DOHH2 (cell line): Measurements from ENCODE around the gene RBM47.

Experiments
- H3F3A ChIP-seq: fragments of 200-600 bp; sonication (generic), shearing (Covaris generic); 2 replicates; pipeline ENCODE4 v1.6.0; 2016; ENCODE audit warnings: antibody characterized with exemption, mild to moderate bottlenecking; ENCODE audit not compliant: control insufficient read depth, insufficient read depth
- H3K27ac ChIP-seq: fragments of 200-600 bp; sonication (generic); 2 replicates; pipeline ENCODE4 v1.5.1; 2014; ENCODE audit warnings: low read depth, mild to moderate bottlenecking, low read length, moderate library complexity
- H3K27me3 ChIP-seq: fragments of 200-600 bp; sonication (generic); 2 replicates; pipeline ENCODE4 v1.6.1; 2014; ENCODE audit warnings: mild to moderate bottlenecking, low read length, mixed read lengths; ENCODE audit not compliant: control insufficient read depth
- H3K36me3 ChIP-seq: fragments of 200-600 bp; sonication (generic); 2 replicates; pipeline ENCODE4 v1.6.1; 2014; ENCODE audit warnings: mild to moderate bottlenecking, low read length, moderate library complexity, mixed read lengths; ENCODE audit not compliant: control insufficient read depth
- H3K4me1 ChIP-seq: fragments of 200-600 bp; sonication (generic); 2 replicates; pipeline ENCODE4 v1.6.1; 2014; ENCODE audit warnings: mild to moderate bottlenecking, low read length, mixed read lengths; ENCODE audit not compliant: control insufficient read depth
- H3K4me2 ChIP-seq: fragments of 200-600 bp; sonication (generic); 2 replicates; pipeline ENCODE4 v1.6.0; 2014; ENCODE audit warnings: mild to moderate bottlenecking, low read length, moderate library complexity
- H3K4me3 ChIP-seq: fragments of 200-600 bp; sonication (generic); 2 replicates; pipeline ENCODE4 v1.5.1; 2014; ENCODE audit warnings: mild to moderate bottlenecking, low read length, mixed read lengths
- H3K79me2 ChIP-seq: fragments of 200-600 bp; sonication (generic); 2 replicates; pipeline ENCODE4 v1.6.1; 2014; ENCODE audit warnings: mild to moderate bottlenecking, low read length, mixed read lengths; ENCODE audit not compliant: control insufficient read depth
- H3K9me2 ChIP-seq: fragments of 200-600 bp; sonication (generic); replicated peaks from 2 replicates; pipeline ENCODE4 v1.6.1; 2014; ENCODE audit warnings: mild to moderate bottlenecking, low read length, mixed read lengths; ENCODE audit not compliant: control insufficient read depth
- H3K9me3 ChIP-seq: fragments of 200-600 bp; sonication (generic); 2 replicates; pipeline ENCODE4 v1.6.1; 2014; ENCODE audit warnings: antibody characterized with exemption, low read length, mixed read lengths; ENCODE audit not compliant: control insufficient read depth, insufficient read depth
- H4K20me1 ChIP-seq: fragments of 200-600 bp; sonication (generic); 2 replicates; pipeline ENCODE4 v1.6.0; 2014; ENCODE audit warnings: low read depth, mild to moderate bottlenecking, antibody characterized with exemption, low read length, moderate library complexity; ENCODE audit not compliant: control insufficient read depth, insufficient read depth
- CTCF ChIP-seq: fragments of 200-600 bp; sonication (generic); IDR thresholded peaks from one replicate; pipeline ENCODE4 v1.5.1; 2014; ENCODE audit warnings: antibody characterized with exemption, mild to moderate bottlenecking, low read depth, low read length; ENCODE audit not compliant: poor library complexity, severe bottlenecking
- EZH2phosphoT487 ChIP-seq: fragments of 200-600 bp; sonication (generic); IDR thresholded peaks from 2 replicates; pipeline ENCODE4 v1.6.1; 2017; ENCODE audit warnings: borderline replicate concordance, mild to moderate bottlenecking, antibody characterized with exemption, low read length, moderate library complexity, mixed read lengths

The RBM47 gene

GRCh38 chr4:40506492-40506891, 123.2 kb downstream of the RBM47 start:
- H3K36me3 ChIP-seq = no peaks in the 10 kb centered on the region
- H3K9me3 ChIP-seq = no peaks in the 10 kb centered on the region
- H3F3A ChIP-seq = no peaks in the 10 kb centered on the region
- no peak overlapping the region for H3K4me2 ChIP-seq
- H3K4me1 ChIP-seq = peaks cover 20% of the 10 kb centered on the region
- H3K27me3 ChIP-seq = peaks cover 6% of the 10 kb centered on the region
- no peak for TF ChIP-seq EZH2phosphoT487
- TF ChIP-seq CTCF = no peak
- H3K79me2 ChIP-seq = no peaks in the 10 kb centered on the region
- H3K4me3 ChIP-seq = no peak overlapping the region
- H3K27ac ChIP-seq = no peak overlapping the region
- H3K9me2 ChIP-seq = no peaks in the 10 kb centered on the region
- H4K20me1 ChIP-seq = no peaks in the 10 kb centered on the region

DNA sequence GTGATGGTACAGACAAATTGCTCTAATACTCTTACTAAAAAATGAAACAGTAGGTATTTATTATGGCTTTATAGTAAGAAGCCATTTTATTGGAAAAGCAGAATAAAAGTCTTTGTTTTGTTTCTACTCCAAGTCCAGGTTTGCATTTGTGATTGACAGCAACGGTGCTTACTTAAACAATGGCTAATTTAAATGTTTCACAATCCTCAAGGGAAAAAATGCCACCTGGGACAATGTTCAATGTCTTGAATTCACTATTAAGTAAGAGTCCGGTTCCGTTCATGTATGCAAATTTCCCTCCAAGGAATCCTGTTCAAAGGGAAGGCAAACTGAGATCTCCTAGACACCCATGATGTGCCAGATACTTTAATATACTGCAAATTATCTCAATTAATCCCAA, 123.6 kb downstream of the RBM47 start:
- Histone ChIP-seq H3K79me2 (no peaks in the 10 kb centered on the region), H3F3A (no peaks in the 10 kb centered on the region), H3K27me3 (peaks cover 6% of the 10 kb centered on the region), H4K20me1 (no peaks in the 10 kb centered on the region), H3K27ac (no peak overlapping the region), H3K9me2 (no peaks in the 10 kb centered on the region), H3K4me3 (no peak overlapping the region), H3K36me3 (no peaks in the 10 kb centered on the region), H3K4me2 (no peak overlapping the region), H3K4me1 (peaks cover 20% of the 10 kb centered on the region), H3K9me3 (no peaks in the 10 kb centered on the region)
- TF ChIP-seq CTCF (no peak), EZH2phosphoT487 (no peak)

DNA sequence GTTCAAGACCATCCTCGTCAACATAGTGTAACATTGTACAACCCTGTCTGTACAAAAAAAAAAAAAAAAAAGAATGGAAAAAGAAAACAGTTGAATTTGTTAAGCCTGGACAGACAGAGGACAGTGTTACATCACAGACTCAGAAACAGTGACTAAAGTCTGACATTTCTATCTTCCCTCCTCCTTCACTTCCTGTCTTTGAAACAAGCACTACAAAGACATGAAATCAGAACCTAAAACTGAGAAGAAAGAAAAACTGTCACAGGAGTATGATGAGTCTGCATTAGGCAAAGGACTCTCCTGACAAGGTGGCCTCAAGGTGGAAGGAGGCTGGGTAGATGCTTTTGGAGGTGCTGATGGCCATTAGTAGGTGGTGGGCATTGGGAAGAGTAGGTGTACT, 126.7 kb downstream of the RBM47 start:
- no peak overlapping the region for H3K27ac ChIP-seq
- peaks cover 6% of the 10 kb centered on the region for H3K27me3 ChIP-seq
- no peaks in the 10 kb centered on the region for H3K36me3 ChIP-seq
- no peaks in the 10 kb centered on the region for H3K9me2 ChIP-seq
- no peaks in the 10 kb centered on the region for H3K9me3 ChIP-seq
- H4K20me1 ChIP-seq = no peaks in the 10 kb centered on the region
- no peak overlapping the region for H3K4me3 ChIP-seq
- no peak overlapping the region for H3K4me2 ChIP-seq
- TF ChIP-seq EZH2phosphoT487 = no peak
- no peak for TF ChIP-seq CTCF
- peaks cover 20% of the 10 kb centered on the region for H3K4me1 ChIP-seq
- H3F3A ChIP-seq = no peaks in the 10 kb centered on the region
- no peaks in the 10 kb centered on the region for H3K79me2 ChIP-seq

GRCh38 chr4:40502220-40502619, 127.4 kb downstream of the RBM47 start:
- Histone ChIP-seq H3K36me3 (no peaks in the 10 kb centered on the region), H3K9me3 (no peaks in the 10 kb centered on the region), H3K4me1 (peaks cover 20% of the 10 kb centered on the region), H3K27ac (no peak overlapping the region), H3K9me2 (no peaks in the 10 kb centered on the region), H3K4me2 (no peak overlapping the region), H3K4me3 (no peak overlapping the region), H3K27me3 (peaks cover 6% of the 10 kb centered on the region), H4K20me1 (no peaks in the 10 kb centered on the region), H3F3A (no peaks in the 10 kb centered on the region), H3K79me2 (no peaks in the 10 kb centered on the region)
- TF ChIP-seq CTCF = no peak
- TF ChIP-seq EZH2phosphoT487 = no peak
